HepG2 (cell line): Measurements from ENCODE around the gene PCSK6. TPM values are rescaled to one million over a fixed set of nuclear protein-coding genes. Genes with fewer than 3 reads are reported as not detected.
A peak's percentile ranks its signal among the peaks of the same experiment; 100 is the strongest.

Experiments used
- BHLHE40 ChIP-seq: IDR thresholded peaks from 2 replicates; pipeline ENCODE4 v1.6.1; 2011; ENCODE audit warnings: low read length, improper control_type of control experiment
- CREM ChIP-seq, 2 experiments: sonication (generic) in 1 of 2; formaldehyde crosslinking in 1 of 2; IDR thresholded peaks; 2 replicates each; pipeline versions ENCODE4 v1.4.0 to v1.6.1; 2016 to 2020; ENCODE audit warnings: antibody characterized with exemption in 1 of 2, mild to moderate bottlenecking in 1 of 2, missing genetic modification reagents in 1 of 2
- HNRNPUL1 ChIP-seq: fragments of 200-400 bp; formaldehyde crosslinking; IDR thresholded peaks from 2 replicates; pipeline ENCODE4 v1.6.1; 2017; ENCODE audit warnings: low read depth, mild to moderate bottlenecking, low read length, moderate library complexity
- SRY ChIP-seq: sonication (generic); formaldehyde crosslinking; IDR thresholded peaks from 2 replicates; pipeline ENCODE4 v1.8.0; 2022; ENCODE audit warnings: mild to moderate bottlenecking, missing genetic modification reagents
- ZNF232 ChIP-seq: sonication (generic); formaldehyde crosslinking; IDR thresholded peaks from 2 replicates; pipeline ENCODE4 v1.4.0; 2020; ENCODE audit warnings: missing genetic modification reagents, borderline replicate concordance
- polyA plus RNA-seq, 8 experiments: library from polyadenylated mRNA; depleted of rRNA in 3 of 8; stranded (reverse) in 7 of 8; unstranded in 1 of 8; fragments of >200 nt; fragmentation: Illumina TruSeq in 4 of 8; extraction: Trizol in 4 of 8; gene quantifications; 2 replicates each; pipeline versions ENCODE4 v1.2.1 to v1.2.3, GENCODE V29; 2011 to 2016; ENCODE audit warnings: low read depth in 4 of 8, missing spikeins in 1 of 8, mixed read lengths in 1 of 8; ENCODE audit not compliant: insufficient read depth in 1 of 8
- total RNA-seq, 5 experiments: library from RNA; depleted of rRNA; stranded (reverse); fragments of >200 nt; fragmentation: Illumina TruSeq; extraction: Trizol; gene quantifications; 2 replicates each; pipeline ENCODE4 v1.2.3, GENCODE V29; 2016; ENCODE audit warnings: low read depth in 1 of 5
- TF ChIP-seq, protein P1 (sequence below), 2 experiments: fragments of 450-650 bp in 1 of 2; sonication (generic) in 1 of 2; formaldehyde crosslinking in 1 of 2; IDR thresholded peaks; 2 replicates each; pipeline versions ENCODE4 v1.6.1 to v1.8.0; 2016 to 2022; ENCODE audit warnings: antibody characterized with exemption in 1 of 2, mild to moderate bottlenecking in 1 of 2, missing genetic modification reagents in 1 of 2
- TF ChIP-seq, protein P2 (sequence below): sonication (generic); formaldehyde crosslinking; IDR thresholded peaks from 2 replicates; pipeline ENCODE4 v1.5.0; 2020; ENCODE audit warnings: missing genetic modification reagents
- TF ChIP-seq, protein P3 (sequence below): sonication (generic); formaldehyde crosslinking; IDR thresholded peaks from 2 replicates; pipeline ENCODE4 v1.5.1; 2020; ENCODE audit warnings: missing genetic modification reagents, mild to moderate bottlenecking, borderline replicate concordance
- TF ChIP-seq, protein P4 (sequence below): sonication (generic); formaldehyde crosslinking; conservative IDR thresholded peaks from 2 replicates; pipeline ENCODE4 v1.4.0; 2020; ENCODE audit warnings: mild to moderate bottlenecking, missing genetic modification reagents, moderate library complexity

PCSK6 gene
- total and polyA plus RNA-seq, 2 of the 13 experiments (the other 11 are each of a cell fraction or from before 2014, with no cell fraction given), result 56.5 to 155 TPM

DNA sequence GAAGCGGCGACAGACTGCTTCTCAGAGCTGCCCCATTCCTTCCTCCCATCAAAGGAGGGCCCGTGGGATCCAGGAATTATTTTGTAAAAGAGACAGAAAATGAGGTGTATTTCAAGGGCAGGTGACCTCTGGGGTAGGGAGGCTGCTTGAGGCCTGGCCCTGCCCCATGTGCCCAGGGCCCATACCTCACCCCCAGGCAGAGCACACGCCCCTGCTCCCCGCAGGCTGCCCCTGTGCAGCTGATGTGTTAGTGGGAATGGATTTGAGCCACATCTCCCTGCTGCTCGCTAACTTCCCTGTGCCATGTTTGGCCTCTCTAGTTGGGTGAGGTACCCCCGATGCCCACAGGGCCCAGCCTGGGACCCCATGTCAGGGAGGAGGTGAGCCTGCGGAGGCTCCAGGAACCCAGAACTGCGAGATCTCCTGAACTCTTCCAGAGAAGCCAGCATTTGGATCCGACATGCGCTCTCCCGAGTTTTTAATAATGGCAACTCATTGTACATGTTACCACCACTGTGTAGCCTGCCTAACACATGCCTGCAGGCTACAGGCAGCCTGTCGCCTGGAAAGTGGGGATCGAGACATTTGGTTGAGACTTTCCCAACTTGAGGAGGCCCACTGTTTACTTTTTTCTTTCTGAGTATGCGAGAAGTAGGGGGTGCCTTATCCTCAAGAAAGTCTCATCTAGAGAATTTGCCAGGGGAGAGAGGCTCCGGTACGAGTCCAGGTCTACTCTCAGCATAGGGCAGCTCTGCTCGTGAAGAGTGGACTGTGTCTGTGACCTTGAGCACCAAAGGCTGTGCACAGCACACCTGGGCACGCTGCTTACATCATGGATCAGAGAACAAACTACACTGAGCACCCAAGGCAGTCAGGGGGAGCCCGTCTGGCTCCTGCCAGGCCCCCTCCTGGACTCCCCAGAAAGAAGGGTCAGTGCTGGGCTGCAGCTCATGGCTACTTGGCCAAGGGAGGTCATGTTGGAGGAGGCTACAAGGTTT, 36.1 kb downstream of the PCSK6 start (continued):
- peak; percentile 42; the same call in 1 of the 2 replicates for TF ChIP-seq CREM (IDR thresholded peaks at IDR 0.05)
- TF ChIP-seq CREM (CRISPR knock-in tag; IDR thresholded peaks at IDR 0.05), result no peak
- no peak for TF ChIP-seq HNRNPUL1
- TF ChIP-seq ZNF232 (CRISPR knock-in tag), result peak; percentile 40; the same call in 1 of the 2 replicates
- TF ChIP-seq, protein P1, sequence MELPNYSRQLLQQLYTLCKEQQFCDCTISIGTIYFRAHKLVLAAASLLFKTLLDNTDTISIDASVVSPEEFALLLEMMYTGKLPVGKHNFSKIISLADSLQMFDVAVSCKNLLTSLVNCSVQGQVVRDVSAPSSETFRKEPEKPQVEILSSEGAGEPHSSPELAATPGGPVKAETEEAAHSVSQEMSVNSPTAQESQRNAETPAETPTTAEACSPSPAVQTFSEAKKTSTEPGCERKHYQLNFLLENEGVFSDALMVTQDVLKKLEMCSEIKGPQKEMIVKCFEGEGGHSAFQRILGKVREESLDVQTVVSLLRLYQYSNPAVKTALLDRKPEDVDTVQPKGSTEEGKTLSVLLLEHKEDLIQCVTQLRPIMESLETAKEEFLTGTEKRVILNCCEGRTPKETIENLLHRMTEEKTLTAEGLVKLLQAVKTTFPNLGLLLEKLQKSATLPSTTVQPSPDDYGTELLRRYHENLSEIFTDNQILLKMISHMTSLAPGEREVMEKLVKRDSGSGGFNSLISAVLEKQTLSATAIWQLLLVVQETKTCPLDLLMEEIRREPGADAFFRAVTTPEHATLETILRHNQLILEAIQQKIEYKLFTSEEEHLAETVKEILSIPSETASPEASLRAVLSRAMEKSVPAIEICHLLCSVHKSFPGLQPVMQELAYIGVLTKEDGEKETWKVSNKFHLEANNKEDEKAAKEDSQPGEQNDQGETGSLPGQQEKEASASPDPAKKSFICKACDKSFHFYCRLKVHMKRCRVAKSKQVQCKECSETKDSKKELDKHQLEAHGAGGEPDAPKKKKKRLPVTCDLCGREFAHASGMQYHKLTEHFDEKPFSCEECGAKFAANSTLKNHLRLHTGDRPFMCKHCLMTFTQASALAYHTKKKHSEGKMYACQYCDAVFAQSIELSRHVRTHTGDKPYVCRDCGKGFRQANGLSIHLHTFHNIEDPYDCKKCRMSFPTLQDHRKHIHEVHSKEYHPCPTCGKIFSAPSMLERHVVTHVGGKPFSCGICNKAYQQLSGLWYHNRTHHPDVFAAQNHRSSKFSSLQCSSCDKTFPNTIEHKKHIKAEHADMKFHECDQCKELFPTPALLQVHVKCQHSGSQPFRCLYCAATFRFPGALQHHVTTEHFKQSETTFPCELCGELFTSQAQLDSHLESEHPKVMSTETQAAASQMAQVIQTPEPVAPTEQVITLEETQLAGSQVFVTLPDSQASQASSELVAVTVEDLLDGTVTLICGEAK (IDR thresholded peaks at IDR 0.05), result no peak
- TF ChIP-seq, protein P1 (CRISPR knock-in tag; IDR thresholded peaks at IDR 0.05), result 0 out of 2 replicates have a peak, but pooled peaks have one; percentile 5
- TF ChIP-seq, protein P2, sequence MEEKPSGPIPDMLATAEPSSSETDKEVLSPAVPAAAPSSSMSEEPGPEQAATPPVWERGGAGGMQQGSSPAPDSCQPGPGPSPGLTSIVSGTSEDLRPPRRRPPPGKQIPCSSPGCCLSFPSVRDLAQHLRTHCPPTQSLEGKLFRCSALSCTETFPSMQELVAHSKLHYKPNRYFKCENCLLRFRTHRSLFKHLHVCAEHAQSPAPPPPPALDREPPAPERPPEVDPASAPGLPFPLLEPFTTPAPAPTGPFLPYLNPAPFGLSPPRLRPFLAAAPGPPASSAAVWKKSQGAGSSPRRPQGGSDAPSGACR (CRISPR knock-in tag), result 0 out of 2 replicates have a peak, but pooled peaks have one; percentile 61
- TF ChIP-seq, protein P3, sequence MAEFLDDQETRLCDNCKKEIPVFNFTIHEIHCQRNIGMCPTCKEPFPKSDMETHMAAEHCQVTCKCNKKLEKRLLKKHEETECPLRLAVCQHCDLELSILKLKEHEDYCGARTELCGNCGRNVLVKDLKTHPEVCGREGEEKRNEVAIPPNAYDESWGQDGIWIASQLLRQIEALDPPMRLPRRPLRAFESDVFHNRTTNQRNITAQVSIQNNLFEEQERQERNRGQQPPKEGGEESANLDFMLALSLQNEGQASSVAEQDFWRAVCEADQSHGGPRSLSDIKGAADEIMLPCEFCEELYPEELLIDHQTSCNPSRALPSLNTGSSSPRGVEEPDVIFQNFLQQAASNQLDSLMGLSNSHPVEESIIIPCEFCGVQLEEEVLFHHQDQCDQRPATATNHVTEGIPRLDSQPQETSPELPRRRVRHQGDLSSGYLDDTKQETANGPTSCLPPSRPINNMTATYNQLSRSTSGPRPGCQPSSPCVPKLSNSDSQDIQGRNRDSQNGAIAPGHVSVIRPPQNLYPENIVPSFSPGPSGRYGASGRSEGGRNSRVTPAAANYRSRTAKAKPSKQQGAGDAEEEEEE (CRISPR knock-in tag), result no peak; the same call in 1 of the 2 replicates
- no peak for TF ChIP-seq SRY (CRISPR knock-in tag)
- TF ChIP-seq, protein P4, sequence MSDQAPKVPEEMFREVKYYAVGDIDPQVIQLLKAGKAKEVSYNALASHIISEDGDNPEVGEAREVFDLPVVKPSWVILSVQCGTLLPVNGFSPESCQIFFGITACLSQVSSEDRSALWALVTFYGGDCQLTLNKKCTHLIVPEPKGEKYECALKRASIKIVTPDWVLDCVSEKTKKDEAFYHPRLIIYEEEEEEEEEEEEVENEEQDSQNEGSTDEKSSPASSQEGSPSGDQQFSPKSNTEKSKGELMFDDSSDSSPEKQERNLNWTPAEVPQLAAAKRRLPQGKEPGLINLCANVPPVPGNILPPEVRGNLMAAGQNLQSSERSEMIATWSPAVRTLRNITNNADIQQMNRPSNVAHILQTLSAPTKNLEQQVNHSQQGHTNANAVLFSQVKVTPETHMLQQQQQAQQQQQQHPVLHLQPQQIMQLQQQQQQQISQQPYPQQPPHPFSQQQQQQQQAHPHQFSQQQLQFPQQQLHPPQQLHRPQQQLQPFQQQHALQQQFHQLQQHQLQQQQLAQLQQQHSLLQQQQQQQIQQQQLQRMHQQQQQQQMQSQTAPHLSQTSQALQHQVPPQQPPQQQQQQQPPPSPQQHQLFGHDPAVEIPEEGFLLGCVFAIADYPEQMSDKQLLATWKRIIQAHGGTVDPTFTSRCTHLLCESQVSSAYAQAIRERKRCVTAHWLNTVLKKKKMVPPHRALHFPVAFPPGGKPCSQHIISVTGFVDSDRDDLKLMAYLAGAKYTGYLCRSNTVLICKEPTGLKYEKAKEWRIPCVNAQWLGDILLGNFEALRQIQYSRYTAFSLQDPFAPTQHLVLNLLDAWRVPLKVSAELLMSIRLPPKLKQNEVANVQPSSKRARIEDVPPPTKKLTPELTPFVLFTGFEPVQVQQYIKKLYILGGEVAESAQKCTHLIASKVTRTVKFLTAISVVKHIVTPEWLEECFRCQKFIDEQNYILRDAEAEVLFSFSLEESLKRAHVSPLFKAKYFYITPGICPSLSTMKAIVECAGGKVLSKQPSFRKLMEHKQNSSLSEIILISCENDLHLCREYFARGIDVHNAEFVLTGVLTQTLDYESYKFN (CRISPR knock-in tag), result peak; percentile 73
- peak; percentile 56 for TF ChIP-seq BHLHE40
